ENCODE results near the gene ELF1. TPM values are rescaled to one million over a fixed set of nuclear protein-coding genes. Genes with fewer than 3 reads are reported as not detected.
A peak's percentile ranks its signal among the peaks of the same experiment; 100 is the strongest.

ELF1 gene
- total and polyA plus RNA-seq, 10 of the 15 experiments (the other 5 are each of a cell fraction or from before 2014, with no cell fraction given): 43.3 to 97.6 (median 55.7) TPM

DNA sequence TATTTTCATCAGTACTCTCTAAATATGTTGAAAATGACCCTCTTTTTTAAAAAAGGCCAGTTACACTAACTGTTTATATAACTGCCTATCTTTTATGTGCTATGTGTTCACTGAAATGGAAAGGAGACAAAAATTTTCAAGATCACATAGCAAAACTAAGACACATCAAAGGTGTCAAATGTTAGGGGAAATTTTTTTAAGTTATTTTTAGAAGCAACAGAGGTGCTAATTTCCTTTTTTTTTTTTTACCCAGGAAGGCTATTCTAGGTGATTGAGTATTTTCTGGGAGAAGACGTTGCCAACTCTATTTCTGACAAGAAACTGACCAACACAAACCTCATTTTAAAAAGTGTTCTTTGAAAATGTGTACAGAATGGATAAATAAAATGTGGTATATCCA lies 45.7 kb downstream of the ELF1 start:
- H3K79me2 ChIP-seq (ENCODE audit: control insufficient read depth, insufficient read depth, low read length): peaks cover 100% of the 10 kb centered on the region
- H3K36me3 ChIP-seq (ENCODE audit: control insufficient read depth in 2 of 2, insufficient read depth in 2 of 2, low read length in 1 of 2): peaks cover 2 to 16% of the 10 kb centered on the region in 2 experiments; a peak in 3 of 4 replicates
- FAIRE-seq (no peak), ATAC-seq (peak; percentile 3; the same call in 1 of the 3 replicates), DNase-seq (ENCODE audit: low read depth, low spot score) (no peak)
- H3K27ac ChIP-seq (ENCODE audit: control insufficient read depth, insufficient read depth): peak overlapping the region; percentile 48; the same call in 1 of the 2 replicates
- ChIA-PET CTCF (interaction anchor here (0.9 to 8.8 kb wide), 17 partner anchors 11 to 196 kb away, joined by 3 to 160 read pairs (median 13); partner anchors contain the start of genes ELF1 and WBP4), POLR2A (interaction anchor here (0.6 to 2.0 kb wide), 16 partner anchors 10 to 196 kb away, joined by 3 to 14 read pairs (median 5); partner anchors contain the start of gene ELF1), RAD21 (ENCODE audit: unreplicated experiment) (interaction anchor here (0.9 to 13.5 kb wide), 22 partner anchors 8 to 221 kb away, joined by 3 to 172 read pairs (median 6); partner anchors contain the start of genes ELF1, KBTBD7 and WBP4), SMC1A (ENCODE audit: uncharacterized antibody, unreplicated experiment) (interaction anchor here (0.9 to 6.0 kb wide), 20 partner anchors 10 to 205 kb away, joined by 3 to 92 read pairs (median 8); partner anchors contain the start of gene ELF1)
- H3K27me3 ChIP-seq (replicated peaks in 1 of 2; ENCODE audit: control insufficient read depth in 2 of 2, insufficient read depth in 2 of 2, low read length in 1 of 2): no peaks in the 10 kb centered on the region
- peak overlapping the region; percentile 61 for H3K4me2 ChIP-seq (ENCODE audit: control insufficient read depth, insufficient read depth)
- BruUV-seq (replicated peaks): no TSS peak
- peaks cover 43% of the 10 kb centered on the region for H3K4me1 ChIP-seq (ENCODE audit: control insufficient read depth, insufficient read depth, low read length)
- no peaks in the 10 kb centered on the region for H3K9me3 ChIP-seq (replicated peaks; ENCODE audit: control insufficient read depth, insufficient read depth, low read length)
- WGBS (ENCODE audit: insufficient coverage, insufficient replicate concordance, low lambda C conversion rate, missing lambda C conversion rate): 0% methylated on average over 1 of the region's 1 CpG
- H3K9ac ChIP-seq (ENCODE audit: control insufficient read depth, insufficient read depth, low read length): no peak overlapping the region; the same call in 1 of the 2 replicates
- no peaks in the 10 kb centered on the region; the same call in 1 of the 2 replicates for H4K20me1 ChIP-seq (ENCODE audit: control insufficient read depth, insufficient read depth)
- no peak overlapping the region for H2AFZ ChIP-seq (ENCODE audit: control insufficient read depth, low read depth, low read length)
- intact Hi-C loops (cut with micrococcal nuclease; ENCODE audit: unreplicated experiment): loop anchor here (5.0 to 10.0 kb wide), 2 partner anchors 84 to 161 kb away; partner anchors contain the start of gene KBTBD6
- in situ Hi-C loops (cut with MboI): no loop called here
- peak overlapping the region; percentile 48 for H3K4me3 ChIP-seq
- TF ChIP-seq TAF1 (IDR thresholded peaks at IDR 0.05; ENCODE audit: borderline replicate concordance, low read depth, low read length) (no peak), TCF7 (IDR thresholded peaks at IDR 0.05; ENCODE audit: borderline replicate concordance) (peak; percentile 52; the same call in 1 of the 2 replicates), RAD51 (IDR thresholded peaks at IDR 0.05) (0 out of 2 replicates have a peak, but pooled peaks have one; percentile 8), SUPT20H (IDR thresholded peaks at IDR 0.05; ENCODE audit: borderline replicate concordance, control insufficient read depth, low read depth, low read length) (no peak), EP300 (IDR thresholded peaks at IDR 0.05; ENCODE audit: borderline replicate concordance in 1 of 2, control insufficient read depth in 1 of 2, low read depth in 2 of 2, low read length in 2 of 2) (peak in 1 of 2 experiments; percentile 22; a peak in 2 of 4 replicates), IKZF2 (IDR thresholded peaks at IDR 0.05) (peak; percentile 57 to 80; a peak in 3 of 4 replicates), IKZF1 (conservative IDR thresholded peaks at IDR 0.05) (peak; percentile 51; the same call in 1 of the 2 replicates), MEF2A (IDR thresholded peaks at IDR 0.05; ENCODE audit: insufficient read depth, low read depth, low read length) (peak; percentile 81; the same call in 1 of the 2 replicates), NFYA (IDR thresholded peaks at IDR 0.05; ENCODE audit: borderline replicate concordance, low read depth, low read length) (no peak), PML (IDR thresholded peaks at IDR 0.05; ENCODE audit: low read length) (no peak), MTA2 (IDR thresholded peaks at IDR 0.05; ENCODE audit: low read depth) (peak; percentile 75), NBN (IDR thresholded peaks at IDR 0.05) (peak; percentile 83; the same call in 1 of the 2 replicates), WRNIP1 (IDR thresholded peaks at IDR 0.05; ENCODE audit: borderline replicate concordance, low read depth, low read length) (no peak), CHD2 (IDR thresholded peaks at IDR 0.05; ENCODE audit: borderline replicate concordance, low read depth, low read length) (no peak), ZNF384 (IDR thresholded peaks at IDR 0.05; ENCODE audit: borderline replicate concordance, low read depth, low read length) (peak; percentile 82; the same call in 1 of the 2 replicates), ZNF207 (IDR thresholded peaks at IDR 0.05; ENCODE audit: borderline replicate concordance) (no peak), PAX8 (IDR thresholded peaks at IDR 0.05) (no peak), NFIC (IDR thresholded peaks at IDR 0.05; ENCODE audit: low read depth, low read length) (peak; percentile 68; the same call in 1 of the 2 replicates)
- TF ChIP-seq, protein P1, sequence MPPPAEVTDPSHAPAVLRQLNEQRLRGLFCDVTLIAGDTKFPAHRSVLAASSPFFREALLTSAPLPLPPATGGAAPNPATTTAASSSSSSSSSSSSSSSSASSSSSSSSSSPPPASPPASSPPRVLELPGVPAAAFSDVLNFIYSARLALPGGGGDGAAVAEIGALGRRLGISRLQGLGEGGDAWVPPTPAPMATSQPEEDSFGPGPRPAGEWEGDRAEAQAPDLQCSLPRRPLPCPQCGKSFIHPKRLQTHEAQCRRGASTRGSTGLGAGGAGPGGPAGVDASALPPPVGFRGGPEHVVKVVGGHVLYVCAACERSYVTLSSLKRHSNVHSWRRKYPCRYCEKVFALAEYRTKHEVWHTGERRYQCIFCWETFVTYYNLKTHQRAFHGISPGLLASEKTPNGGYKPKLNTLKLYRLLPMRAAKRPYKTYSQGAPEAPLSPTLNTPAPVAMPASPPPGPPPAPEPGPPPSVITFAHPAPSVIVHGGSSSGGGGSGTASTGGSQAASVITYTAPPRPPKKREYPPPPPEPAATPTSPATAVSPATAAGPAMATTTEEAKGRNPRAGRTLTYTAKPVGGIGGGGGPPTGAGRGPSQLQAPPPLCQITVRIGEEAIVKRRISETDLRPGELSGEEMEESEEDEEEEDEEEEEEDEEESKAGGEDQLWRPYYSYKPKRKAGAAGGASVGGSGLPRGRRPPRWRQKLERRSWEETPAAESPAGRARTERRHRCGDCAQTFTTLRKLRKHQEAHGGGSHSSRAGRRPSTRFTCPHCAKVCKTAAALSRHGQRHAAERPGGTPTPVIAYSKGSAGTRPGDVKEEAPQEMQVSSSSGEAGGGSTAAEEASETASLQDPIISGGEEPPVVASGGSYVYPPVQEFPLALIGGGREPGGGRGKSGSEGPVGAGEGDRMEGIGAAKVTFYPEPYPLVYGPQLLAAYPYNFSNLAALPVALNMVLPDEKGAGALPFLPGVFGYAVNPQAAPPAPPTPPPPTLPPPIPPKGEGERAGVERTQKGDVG (CRISPR knock-in tag; IDR thresholded peaks at IDR 0.05): no peak
- TF ChIP-seq, protein P2, sequence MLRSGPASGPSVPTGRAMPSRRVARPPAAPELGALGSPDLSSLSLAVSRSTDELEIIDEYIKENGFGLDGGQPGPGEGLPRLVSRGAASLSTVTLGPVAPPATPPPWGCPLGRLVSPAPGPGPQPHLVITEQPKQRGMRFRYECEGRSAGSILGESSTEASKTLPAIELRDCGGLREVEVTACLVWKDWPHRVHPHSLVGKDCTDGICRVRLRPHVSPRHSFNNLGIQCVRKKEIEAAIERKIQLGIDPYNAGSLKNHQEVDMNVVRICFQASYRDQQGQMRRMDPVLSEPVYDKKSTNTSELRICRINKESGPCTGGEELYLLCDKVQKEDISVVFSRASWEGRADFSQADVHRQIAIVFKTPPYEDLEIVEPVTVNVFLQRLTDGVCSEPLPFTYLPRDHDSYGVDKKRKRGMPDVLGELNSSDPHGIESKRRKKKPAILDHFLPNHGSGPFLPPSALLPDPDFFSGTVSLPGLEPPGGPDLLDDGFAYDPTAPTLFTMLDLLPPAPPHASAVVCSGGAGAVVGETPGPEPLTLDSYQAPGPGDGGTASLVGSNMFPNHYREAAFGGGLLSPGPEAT (IDR thresholded peaks at IDR 0.05; ENCODE audit: low read depth): peak; percentile 88
